ENCODE results near the gene RBP3.

- TF ChIP-seq CTCF (IDR thresholded peaks at IDR 0.05; ENCODE audit: poor library complexity, severe bottlenecking): no peak
- TF ChIP-seq POLR2AphosphoS5 (IDR thresholded peaks at IDR 0.05): no peak
- TF ChIP-seq EZH2 (IDR thresholded peaks at IDR 0.05; ENCODE audit: borderline replicate concordance, insufficient read depth, low read length, poor library complexity, severe bottlenecking): no peak
- TF ChIP-seq SMC3 (conservative IDR thresholded peaks at IDR 0.05; ENCODE audit: poor library complexity): no peak
Measured at GRCh38 chr10:47310090-47310505, 38.1 kb upstream of the RBP3 start.

All from neural cell (in vitro differentiated cells).